Measurements from ENCODE around the gene DDB1.

DDB1 gene

DNA sequence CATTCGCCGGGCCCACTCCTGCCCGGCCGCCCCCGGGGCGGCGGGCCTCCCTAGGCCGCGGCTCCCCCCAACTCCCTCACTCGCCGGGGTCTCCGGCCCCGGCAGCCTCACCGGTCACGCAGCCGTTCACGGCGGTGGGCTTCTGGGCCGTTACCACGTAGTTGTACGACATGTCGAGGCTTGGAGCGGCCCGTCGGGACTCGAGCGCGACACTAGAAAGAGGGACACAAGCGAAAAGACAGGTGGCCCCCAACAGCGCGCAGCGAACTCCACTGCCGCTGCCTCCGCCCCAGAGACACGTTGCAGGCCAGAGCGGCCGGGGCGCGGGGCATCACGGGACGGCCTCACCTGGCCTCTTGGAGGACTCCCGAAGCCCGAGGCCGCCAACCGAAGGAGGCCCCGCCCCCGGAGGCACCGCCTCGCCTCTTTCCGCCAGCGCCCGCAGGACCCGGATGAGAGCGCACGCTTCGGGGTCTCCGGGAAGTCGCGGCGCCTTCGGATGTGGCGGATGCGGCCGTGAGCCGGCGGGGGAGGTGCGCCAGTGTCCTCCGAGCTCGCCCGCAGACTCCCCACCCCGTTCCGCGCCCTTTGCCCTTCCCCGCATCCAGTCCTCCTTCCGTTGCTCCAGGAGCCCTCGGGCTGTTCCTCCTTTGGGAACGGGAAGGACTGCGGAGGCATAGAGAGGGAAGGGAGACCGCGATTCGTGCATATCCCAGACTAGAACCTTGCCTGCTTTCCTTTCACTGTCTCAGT is at the start of gene DDB1, which contains the start of gene TKFC:
DDB1 (minus strand) TSS at position 309 of the 753 bp plus-strand sequence; CDS start at position 172, 137 bp downstream.
TKFC (plus strand) TSS at position 432 of the 753 bp plus-strand sequence. CDS start 1,501 bp downstream, outside the sequence.
- peak; percentile 86 for DNase-seq (ENCODE audit: low read depth)
- H3K4me3 ChIP-seq (ENCODE audit: low read length) = peak within 1 kb of the TSS; percentile 90
- TF ChIP-seq, protein P1, sequence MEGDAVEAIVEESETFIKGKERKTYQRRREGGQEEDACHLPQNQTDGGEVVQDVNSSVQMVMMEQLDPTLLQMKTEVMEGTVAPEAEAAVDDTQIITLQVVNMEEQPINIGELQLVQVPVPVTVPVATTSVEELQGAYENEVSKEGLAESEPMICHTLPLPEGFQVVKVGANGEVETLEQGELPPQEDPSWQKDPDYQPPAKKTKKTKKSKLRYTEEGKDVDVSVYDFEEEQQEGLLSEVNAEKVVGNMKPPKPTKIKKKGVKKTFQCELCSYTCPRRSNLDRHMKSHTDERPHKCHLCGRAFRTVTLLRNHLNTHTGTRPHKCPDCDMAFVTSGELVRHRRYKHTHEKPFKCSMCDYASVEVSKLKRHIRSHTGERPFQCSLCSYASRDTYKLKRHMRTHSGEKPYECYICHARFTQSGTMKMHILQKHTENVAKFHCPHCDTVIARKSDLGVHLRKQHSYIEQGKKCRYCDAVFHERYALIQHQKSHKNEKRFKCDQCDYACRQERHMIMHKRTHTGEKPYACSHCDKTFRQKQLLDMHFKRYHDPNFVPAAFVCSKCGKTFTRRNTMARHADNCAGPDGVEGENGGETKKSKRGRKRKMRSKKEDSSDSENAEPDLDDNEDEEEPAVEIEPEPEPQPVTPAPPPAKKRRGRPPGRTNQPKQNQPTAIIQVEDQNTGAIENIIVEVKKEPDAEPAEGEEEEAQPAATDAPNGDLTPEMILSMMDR (conservative IDR thresholded peaks at IDR 0.05; ENCODE audit: low read length) = no peak

GRCh38 chr11:61380884-61381283 is 48.0 kb upstream of the DDB1 start:
- TF ChIP-seq, protein P1 (conservative IDR thresholded peaks at IDR 0.05; ENCODE audit: low read length) = no peak
- H3K4me3 ChIP-seq (ENCODE audit: low read length) = no peak overlapping the region

GRCh38 chr11:61378713-61379313 is 45.9 kb upstream of the DDB1 start:
- peak; percentile 98 for DNase-seq (ENCODE audit: low read depth)
- H3K4me3 ChIP-seq (ENCODE audit: low read length) = no peak overlapping the region
- TF ChIP-seq, protein P1 (conservative IDR thresholded peaks at IDR 0.05; ENCODE audit: low read length) = no peak

More at GRCh38 chr11:61380884-61381283, 48.0 kb upstream of the DDB1 start:
- DNase-seq (ENCODE audit: low read depth) = no peak

DNA sequence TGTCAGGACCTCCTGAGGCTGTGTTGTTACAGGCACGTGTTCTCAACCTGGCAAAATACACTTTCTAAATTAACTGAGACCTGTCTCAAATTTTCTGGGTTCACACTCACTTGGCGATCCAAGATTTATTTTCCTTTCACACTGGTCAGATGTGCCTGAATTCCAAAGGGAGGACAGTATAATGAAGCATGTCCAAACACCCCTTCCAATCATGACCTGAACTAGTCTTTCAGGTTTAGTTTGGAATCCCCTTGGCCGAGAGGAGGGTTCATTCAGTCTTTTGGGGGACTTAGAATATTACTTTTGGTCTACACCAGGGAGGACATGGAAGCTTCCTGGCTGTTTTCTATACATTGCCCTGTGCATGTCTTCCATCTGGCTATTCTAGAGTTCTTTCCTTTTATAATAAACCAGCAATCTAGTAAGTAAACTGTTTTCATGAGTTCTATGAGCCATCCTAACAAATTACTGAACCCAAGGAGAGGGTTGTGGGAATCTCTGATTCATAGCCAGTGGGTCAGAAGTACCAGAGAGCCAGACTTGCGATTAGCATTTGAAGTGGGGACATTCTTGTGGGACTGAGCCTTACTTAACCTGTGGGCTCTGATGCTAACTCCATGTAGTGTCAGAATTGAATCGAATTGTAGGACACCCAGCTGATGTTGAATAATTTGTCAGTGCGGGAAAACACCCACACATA is 44.7 kb upstream of the DDB1 start:
- peak; percentile 60 for DNase-seq (ENCODE audit: low read depth)
- H3K4me3 ChIP-seq (ENCODE audit: low read length) = no peak overlapping the region
- TF ChIP-seq, protein P1 (conservative IDR thresholded peaks at IDR 0.05; ENCODE audit: low read length) = no peak

DNA sequence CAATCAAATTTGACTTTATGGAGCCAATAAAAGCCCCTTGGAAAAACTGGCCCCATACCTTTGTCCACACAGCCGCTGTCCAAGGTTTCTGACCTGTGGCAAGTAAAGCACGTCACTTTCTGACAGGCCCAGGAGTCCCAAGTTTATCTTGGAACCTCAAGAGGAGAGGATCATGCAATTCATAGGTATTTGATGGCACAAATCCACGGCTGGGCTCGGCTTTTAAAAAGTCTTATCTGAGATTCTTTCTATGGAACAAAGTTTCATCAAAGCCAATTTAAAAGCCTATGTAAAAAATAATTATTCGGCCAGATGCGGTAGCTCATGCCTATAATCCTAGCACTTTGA is 42.8 kb upstream of the DDB1 start:
- H3K4me3 ChIP-seq (ENCODE audit: low read length) = no peak overlapping the region
- TF ChIP-seq, protein P1 (conservative IDR thresholded peaks at IDR 0.05; ENCODE audit: low read length) = no peak
- no peak for DNase-seq (ENCODE audit: low read depth)

DNA sequence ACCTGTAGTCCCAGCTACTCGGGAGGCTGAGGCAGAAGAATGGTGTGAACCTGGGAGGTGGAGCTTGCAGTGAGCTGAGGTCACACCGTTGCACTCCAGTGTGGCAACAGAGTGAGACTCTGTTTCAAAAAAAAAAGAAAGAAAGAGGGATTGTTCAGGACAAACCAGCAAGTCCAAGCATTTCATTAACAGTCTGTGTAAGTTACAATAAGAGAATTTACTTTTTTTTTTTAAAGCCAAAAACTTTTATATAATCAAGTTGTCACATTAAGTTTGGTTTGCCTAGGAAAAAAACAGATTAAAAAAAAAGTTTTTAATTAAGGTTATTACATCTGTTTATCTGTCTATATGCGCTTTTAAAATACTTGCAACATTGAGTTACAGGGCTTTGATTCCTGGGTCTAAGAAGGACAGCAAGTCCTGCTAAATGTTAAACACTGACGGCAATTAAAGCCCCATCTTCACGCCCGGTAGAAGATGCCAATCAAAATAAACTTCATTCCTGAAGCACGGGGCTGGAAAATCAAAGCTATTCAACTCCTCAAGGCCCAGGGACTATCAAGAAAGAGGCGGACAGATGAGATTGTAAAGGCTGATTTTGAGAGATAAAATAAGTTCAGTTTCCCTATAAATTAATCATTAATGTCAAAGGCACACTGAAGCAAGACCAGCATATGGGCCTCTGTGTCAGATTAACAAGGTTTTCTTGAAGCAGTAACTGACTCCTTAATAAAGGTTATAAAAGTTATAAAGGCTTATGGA is 39.9 kb upstream of the DDB1 start:
- no peak overlapping the region for H3K4me3 ChIP-seq (ENCODE audit: low read length)
- TF ChIP-seq, protein P1 (conservative IDR thresholded peaks at IDR 0.05; ENCODE audit: low read length) = no peak
- no peak for DNase-seq (ENCODE audit: low read depth)

Data from AG10803 (cell line).